Measurements from ENCODE around the gene ZMYND10. TPM values are rescaled to one million over a fixed set of nuclear protein-coding genes. Genes with fewer than 3 reads are reported as not detected.

The ZMYND10 gene
- total RNA-seq, 1 donor from 2014 or later: not detected

GRCh38 chr3:50337175-50337861, 8.2 kb downstream of the ZMYND10 start:
- Mint-ChIP-seq H3K27me3 (ENCODE audit: unreplicated experiment) (peaks cover 28% of the 10 kb centered on the region), H3K9me3 (ENCODE audit: unreplicated experiment) (no peaks in the 10 kb centered on the region), H3K4me1 (ENCODE audit: unreplicated experiment) (peaks cover 40% of the 10 kb centered on the region), H3K27ac (ENCODE audit: unreplicated experiment) (peak overlapping the region; percentile 92), H3K4me3 (ENCODE audit: unreplicated experiment) (peak overlapping the region; percentile 96), H3K36me3 (ENCODE audit: low read depth, unreplicated experiment) (peaks cover 10% of the 10 kb centered on the region)
- TF ChIP-seq CTCF (IDR thresholded peaks at IDR 0.05; ENCODE audit: unreplicated experiment): no peak
- peak; percentile 98 for DNase-seq (ENCODE audit: low spot score)

- peaks cover 22% of the 10 kb centered on the region for H3K27me3 Mint-ChIP-seq (ENCODE audit: unreplicated experiment)
- no peaks in the 10 kb centered on the region for H3K9me3 Mint-ChIP-seq (ENCODE audit: unreplicated experiment)
- no peak for TF ChIP-seq CTCF (IDR thresholded peaks at IDR 0.05; ENCODE audit: unreplicated experiment)
- no peak for DNase-seq (ENCODE audit: low spot score)
- peak overlapping the region; percentile 96 for H3K4me3 Mint-ChIP-seq (ENCODE audit: unreplicated experiment)
- peaks cover 40% of the 10 kb centered on the region for H3K4me1 Mint-ChIP-seq (ENCODE audit: unreplicated experiment)
- peaks cover 15% of the 10 kb centered on the region for H3K36me3 Mint-ChIP-seq (ENCODE audit: low read depth, unreplicated experiment)
- peak overlapping the region; percentile 84 for H3K27ac Mint-ChIP-seq (ENCODE audit: unreplicated experiment)
Measured at GRCh38 chr3:50336452-50337174, 8.9 kb downstream of the ZMYND10 start.

GRCh38 chr3:50334339-50335075, 11.0 kb downstream of the ZMYND10 start:
- Mint-ChIP-seq H3K36me3 (ENCODE audit: low read depth, unreplicated experiment) (peaks cover 15% of the 10 kb centered on the region), H3K4me1 (ENCODE audit: unreplicated experiment) (peaks cover 34% of the 10 kb centered on the region), H3K27ac (ENCODE audit: unreplicated experiment) (peak overlapping the region; percentile 87), H3K4me3 (ENCODE audit: unreplicated experiment) (no peak overlapping the region), H3K9me3 (ENCODE audit: unreplicated experiment) (no peaks in the 10 kb centered on the region), H3K27me3 (ENCODE audit: unreplicated experiment) (peaks cover 15% of the 10 kb centered on the region)
- no peak for DNase-seq (ENCODE audit: low spot score)
- no peak for TF ChIP-seq CTCF (IDR thresholded peaks at IDR 0.05; ENCODE audit: unreplicated experiment)

- Mint-ChIP-seq H3K4me1 (ENCODE audit: unreplicated experiment) (peaks cover 30% of the 10 kb centered on the region), H3K9me3 (ENCODE audit: unreplicated experiment) (no peaks in the 10 kb centered on the region), H3K27me3 (ENCODE audit: unreplicated experiment) (peaks cover 9% of the 10 kb centered on the region), H3K4me3 (ENCODE audit: unreplicated experiment) (peak overlapping the region; percentile 62), H3K27ac (ENCODE audit: unreplicated experiment) (peak overlapping the region; percentile 87), H3K36me3 (ENCODE audit: low read depth, unreplicated experiment) (peaks cover 12% of the 10 kb centered on the region)
- TF ChIP-seq CTCF (IDR thresholded peaks at IDR 0.05; ENCODE audit: unreplicated experiment): no peak
- DNase-seq (ENCODE audit: low spot score): no peak
Measured at GRCh38 chr3:50333744-50334328, 11.7 kb downstream of the ZMYND10 start.

Measured in endothelial cell (in vitro differentiated cells).